Vagina (tissue), 2 donors: ENCODE results near the gene UBFD1. TPM values are rescaled to one million over a fixed set of nuclear protein-coding genes. Genes with fewer than 3 reads are reported as not detected.
"Not testable (repeated sequence)": the region's sequence is repeated elsewhere in the genome, so short reads cannot be mapped to it uniquely, and the experiment has no call there.

Experiments used
- DNase-seq, 2 donors: peaks; one replicate each; pipeline ENCODE4 v3.0.0-alpha.2; 2017; ENCODE audit errors: extremely low spot score in 2 of 2
- H3K27ac ChIP-seq: fragments of 200-600 bp; sonication (generic); one replicate; pipeline ENCODE4 v1.5.1; 2019
- H3K27me3 ChIP-seq: fragments of 200-600 bp; sonication (generic); one replicate; pipeline ENCODE4 v1.5.1; 2019
- H3K36me3 ChIP-seq, 2 donors: fragments of 200-600 bp; sonication (generic); one replicate each; pipeline ENCODE4 v1.5.1; 2017 to 2019
- H3K4me1 ChIP-seq: fragments of 200-600 bp; sonication (generic); one replicate; pipeline ENCODE4 v1.5.1; 2019
- H3K4me3 ChIP-seq, 2 donors: fragments of 200-600 bp; sonication (generic); 1 replicate in 1 of 2; 2 replicates in 1 of 2; pipeline ENCODE4 v1.5.1; 2016 to 2019
- H3K9me3 ChIP-seq: fragments of 200-600 bp; sonication (generic); one replicate; pipeline ENCODE4 v1.5.1; 2019
- CTCF ChIP-seq, 3 experiments: fragments of 450-650 bp in 2 of 3; fragments of 200-600 bp in 1 of 3; sonication (generic) in 1 of 3; IDR thresholded peaks; one replicate each; pipeline ENCODE4 v1.5.1; 2017 to 2019; ENCODE audit warnings: antibody characterized with exemption in 3 of 3, mild to moderate bottlenecking in 2 of 3, moderate library complexity in 2 of 3
- POLR2A ChIP-seq, 2 donors: fragments of 450-650 bp; IDR thresholded peaks; one replicate each; pipeline ENCODE4 v1.6.1; 2017; ENCODE audit warnings: antibody characterized with exemption in 2 of 2, mild to moderate bottlenecking in 2 of 2, moderate library complexity in 2 of 2
- POLR2AphosphoS5 ChIP-seq, 2 donors: sonication (generic); formaldehyde crosslinking; IDR thresholded peaks; one replicate each; pipeline ENCODE4 v1.9.0; 2017; ENCODE audit warnings: antibody characterized with exemption in 2 of 2, mild to moderate bottlenecking in 2 of 2, low read depth in 1 of 2; ENCODE audit not compliant: insufficient read depth in 1 of 2
- intact Hi-C: fragments of 100-400 bp; cut with DNase I; formaldehyde crosslinking; loops from one replicate; pipeline ENCODE4 v1.15.1; 2023
- total RNA-seq: library from RNA; depleted of rRNA; stranded (reverse); fragments of >200 nt; gene quantifications from one replicate; pipeline ENCODE4 v1.2.3, GENCODE V29; 2016

UBFD1 gene
- total RNA-seq, 1 donor from 2014 or later = 57.2 TPM

GRCh38 chr16:23597003-23597756 lies 39.7 kb downstream of the UBFD1 start:
- Histone ChIP-seq H3K4me3 (no peak overlapping the region), H3K9me3 (no peaks in the 10 kb centered on the region), H3K27ac (no peak overlapping the region), H3K4me1 (peaks cover 21% of the 10 kb centered on the region), H3K27me3 (no peaks in the 10 kb centered on the region), H3K36me3 (peaks cover 0 to 11% of the 10 kb centered on the region in 2 donors)
- DNase-seq = no peak
- intact Hi-C loops = no loop called here
- no peak for TF ChIP-seq POLR2AphosphoS5 (IDR thresholded peaks at IDR 0.05; ENCODE audit: insufficient read depth in 1 of 2, low read depth in 1 of 2)
- TF ChIP-seq CTCF (IDR thresholded peaks at IDR 0.05) = no peak
- TF ChIP-seq POLR2A (IDR thresholded peaks at IDR 0.05) = no peak

- no peak for DNase-seq
- no peak for TF ChIP-seq CTCF (IDR thresholded peaks at IDR 0.05)
- no peak for TF ChIP-seq POLR2AphosphoS5 (IDR thresholded peaks at IDR 0.05; ENCODE audit: insufficient read depth in 1 of 2, low read depth in 1 of 2)
- no peak for TF ChIP-seq POLR2A (IDR thresholded peaks at IDR 0.05)
- Histone ChIP-seq H3K4me1 (no peaks in the 10 kb centered on the region), H3K27ac (no peak overlapping the region), H3K36me3 (peaks cover 0 to 38% of the 10 kb centered on the region in 2 donors), H3K4me3 (no peak overlapping the region), H3K27me3 (no peaks in the 10 kb centered on the region), H3K9me3 (no peaks in the 10 kb centered on the region)
- intact Hi-C loops = no loop called here
Measured at GRCh38 chr16:23607726-23608125, 50.2 kb downstream of the UBFD1 start.

GRCh38 chr16:23608194-23608593 lies 50.7 kb downstream of the UBFD1 start:
- no peak overlapping the region for H3K4me3 ChIP-seq
- H3K27me3 ChIP-seq = no peaks in the 10 kb centered on the region
- peaks cover 0 to 33% of the 10 kb centered on the region in 2 donors for H3K36me3 ChIP-seq
- no peaks in the 10 kb centered on the region for H3K9me3 ChIP-seq
- DNase-seq = no peak
- TF ChIP-seq CTCF (IDR thresholded peaks at IDR 0.05) = no peak
- TF ChIP-seq POLR2A (IDR thresholded peaks at IDR 0.05) = no peak
- TF ChIP-seq POLR2AphosphoS5 (IDR thresholded peaks at IDR 0.05; ENCODE audit: insufficient read depth in 1 of 2, low read depth in 1 of 2) = no peak
- intact Hi-C loops = no loop called here
- no peaks in the 10 kb centered on the region for H3K4me1 ChIP-seq
- no peak overlapping the region for H3K27ac ChIP-seq

- DNase-seq = no peak
- intact Hi-C loops = no loop called here
- no peak overlapping the region for H3K4me3 ChIP-seq
- no peaks in the 10 kb centered on the region for H3K9me3 ChIP-seq
- H3K4me1 ChIP-seq = no peaks in the 10 kb centered on the region
- H3K27ac ChIP-seq = no peak overlapping the region
- no peak for TF ChIP-seq CTCF (IDR thresholded peaks at IDR 0.05)
- TF ChIP-seq POLR2A (IDR thresholded peaks at IDR 0.05) = no peak
- TF ChIP-seq POLR2AphosphoS5 (IDR thresholded peaks at IDR 0.05; ENCODE audit: insufficient read depth in 1 of 2, low read depth in 1 of 2) = no peak
- H3K27me3 ChIP-seq = no peaks in the 10 kb centered on the region
- peaks cover 0 to 33% of the 10 kb centered on the region in 2 donors for H3K36me3 ChIP-seq
Measured at GRCh38 chr16:23609929-23610328, 52.4 kb downstream of the UBFD1 start.

- H3K36me3 ChIP-seq = peaks cover 0 to 27% of the 10 kb centered on the region in 2 donors
- H3K27ac ChIP-seq, H3K9me3 ChIP-seq, H3K4me3 ChIP-seq, intact Hi-C loops, H3K27me3 ChIP-seq, DNase-seq, H3K4me1 ChIP-seq: not testable (repeated sequence)
Measured at GRCh38 chr16:23610905-23611304, 53.4 kb downstream of the UBFD1 start.
